ENCODE data around the gene EP400. TPM values are rescaled to one million over a fixed set of nuclear protein-coding genes. Genes with fewer than 3 reads are reported as not detected.

Gene EP400
- total and polyA plus RNA-seq, 2 of the 8 experiments (the other 6 are each of a cell fraction or from before 2014, with no cell fraction given): 13.1 to 69.7 TPM

DNA sequence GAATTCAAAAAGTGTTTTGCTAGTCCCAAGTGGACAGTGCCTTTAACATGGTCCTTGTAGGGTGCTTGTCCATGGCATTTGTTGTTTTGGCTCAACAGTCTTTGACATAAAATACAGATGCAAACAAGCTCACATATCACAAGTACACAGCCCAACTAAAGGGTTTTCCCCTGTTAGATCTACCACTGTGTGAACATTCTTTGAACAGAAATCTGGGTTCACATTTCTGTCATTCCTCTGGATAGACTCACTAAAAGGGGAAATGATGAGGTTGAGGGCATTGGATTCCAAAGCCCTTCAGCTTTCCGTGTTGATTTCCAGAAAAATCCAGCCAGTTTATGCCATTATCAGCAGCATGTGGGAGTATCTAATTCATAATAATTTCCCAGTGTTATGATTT is 54.1 kb downstream of the EP400 start (continued):
- TF ChIP-seq CHD7 (IDR thresholded peaks at IDR 0.05; ENCODE audit: insufficient replicate concordance, low read length) (no peak), USF2 (IDR thresholded peaks at IDR 0.05; ENCODE audit: low read length) (no peak), TBP (IDR thresholded peaks at IDR 0.05; ENCODE audit: low read depth, low read length) (no peak), CREB1 (IDR thresholded peaks at IDR 0.05) (no peak), HDAC6 (IDR thresholded peaks at IDR 0.05; ENCODE audit: low read depth, low read length) (no peak), SUZ12 (IDR thresholded peaks at IDR 0.05; ENCODE audit: low read length) (no peak), CHD1 (IDR thresholded peaks at IDR 0.05; ENCODE audit: low read depth, low read length) (no peak), HDAC2 (IDR thresholded peaks at IDR 0.05; ENCODE audit: borderline replicate concordance in 1 of 2, low read depth in 2 of 2, low read length in 2 of 2) (no peak), TCF12 (IDR thresholded peaks at IDR 0.05; ENCODE audit: low read depth, low read length) (no peak), EGR1 (IDR thresholded peaks at IDR 0.05; ENCODE audit: borderline replicate concordance, low read depth, low read length) (no peak)
- TF ChIP-seq, protein P1, sequence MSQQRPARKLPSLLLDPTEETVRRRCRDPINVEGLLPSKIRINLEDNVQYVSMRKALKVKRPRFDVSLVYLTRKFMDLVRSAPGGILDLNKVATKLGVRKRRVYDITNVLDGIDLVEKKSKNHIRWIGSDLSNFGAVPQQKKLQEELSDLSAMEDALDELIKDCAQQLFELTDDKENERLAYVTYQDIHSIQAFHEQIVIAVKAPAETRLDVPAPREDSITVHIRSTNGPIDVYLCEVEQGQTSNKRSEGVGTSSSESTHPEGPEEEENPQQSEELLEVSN (IDR thresholded peaks at IDR 0.05): no peak

Data from H1 (cell line).